ENCODE data around the gene SPO11. TPM values are rescaled to one million over a fixed set of nuclear protein-coding genes. Genes with fewer than 3 reads are reported as not detected.

The SPO11 gene
- total and polyA plus RNA-seq, 2 of the 8 experiments (the other 6 are each of a cell fraction or from before 2014, with no cell fraction given), result not detected

GRCh38 chr20:57313951-57314350 is 15.7 kb upstream of the SPO11 start:
- H3K4me2 ChIP-seq (ENCODE audit: insufficient read depth in 1 of 2, low read depth in 2 of 2, low read length in 2 of 2), result no peak overlapping the region
- H3K79me1 ChIP-seq (ENCODE audit: low read depth, low read length), result no peaks in the 10 kb centered on the region
- H2BK15ac ChIP-seq (ENCODE audit: low read length), result no peak overlapping the region
- no peaks in the 10 kb centered on the region for H3K4me1 ChIP-seq (replicated peaks in 1 of 4; ENCODE audit: control insufficient read depth in 3 of 4, insufficient read depth in 4 of 4, low read length in 3 of 4)
- no peaks in the 10 kb centered on the region; a peak in 2 of 7 replicates for H3K27me3 ChIP-seq (replicated peaks in 1 of 4; ENCODE audit: control insufficient read depth in 3 of 4, extremely low read depth in 1 of 4, insufficient read depth in 3 of 4, low read length in 3 of 4)
- H3K27ac ChIP-seq (ENCODE audit: low read depth, low read length), result no peak overlapping the region
- H3K14ac ChIP-seq (ENCODE audit: insufficient read length), result no peak overlapping the region
- ChIA-PET POLR2A (ENCODE audit: partially characterized antibody) (interaction anchor here (1.0 kb wide), 1 partner anchor 9 kb away, joined by 3 read pairs; no protein-coding TSS in a partner anchor), CTCF (ENCODE audit: partially characterized antibody) (interaction anchor here (0.9 to 1.5 kb wide), 4 partner anchors 9 to 52 kb away, joined by 3 to 5 read pairs (median 4); partner anchors contain the start of gene SPO11)
- no peaks in the 10 kb centered on the region for H3K36me3 ChIP-seq (ENCODE audit: control insufficient read depth in 2 of 4, insufficient read depth in 4 of 4, low read length in 3 of 4)
- H2BK20ac ChIP-seq (ENCODE audit: low read length), result no peak overlapping the region
- H3K4me3 ChIP-seq (ENCODE audit: extremely low read depth in 1 of 4, insufficient read depth in 2 of 4, low read depth in 3 of 4, low read length in 4 of 4), result no peak overlapping the region
- no peak overlapping the region for H3K18ac ChIP-seq (ENCODE audit: extremely low read depth, low read length)
- no peak overlapping the region for H3K9ac ChIP-seq (replicated peaks in 1 of 4; ENCODE audit: extremely low read depth in 1 of 4, low read depth in 3 of 4, low read length in 3 of 4)
- no peaks in the 10 kb centered on the region for H3K79me2 ChIP-seq (ENCODE audit: control insufficient read depth in 1 of 2, insufficient read depth in 2 of 2, low read length in 2 of 2)
- no peaks in the 10 kb centered on the region for H4K20me1 ChIP-seq (replicated peaks in 1 of 2; ENCODE audit: control insufficient read depth in 1 of 2, insufficient read depth in 2 of 2, low read length in 2 of 2)
- no peak overlapping the region for H3K56ac ChIP-seq (replicated peaks; ENCODE audit: insufficient read length, low read depth, low read length)
- no peak overlapping the region for H4K5ac ChIP-seq (ENCODE audit: insufficient read length, low read depth, low read length)
- no peak overlapping the region for H2AK5ac ChIP-seq (ENCODE audit: low read depth, low read length)
- 85% methylated on average over 5 of the region's 5 CpGs; no CpG with 5 or more reads in 1 of the 2 experiments for WGBS, 2 experiments (ENCODE audit: extremely low coverage in 1 of 2, insufficient coverage in 1 of 2, insufficient read length in 1 of 2, insufficient replicate concordance in 2 of 2, low coverage in 1 of 2, low lambda C conversion rate in 2 of 2, missing lambda C conversion rate in 1 of 2)
- FAIRE-seq (no peak), DNase-seq (ENCODE audit: low read depth in 1 of 2, low spot score in 2 of 2) (no peak)
- no peak overlapping the region for H2BK5ac ChIP-seq (ENCODE audit: low read depth, low read length)
- H4K8ac ChIP-seq (ENCODE audit: extremely low read depth, insufficient read depth, low read length), result no peak overlapping the region
- no peaks in the 10 kb centered on the region for H3K23me2 ChIP-seq (ENCODE audit: low read depth, low read length)
- no peak overlapping the region for H2BK120ac ChIP-seq (replicated peaks; ENCODE audit: low read depth, low read length)
- H2BK12ac ChIP-seq (ENCODE audit: low read depth, low read length), result no peak overlapping the region
- H3K4ac ChIP-seq (replicated peaks; ENCODE audit: insufficient read length, low read depth, low read length), result no peak overlapping the region
- no peak overlapping the region for H4K91ac ChIP-seq (replicated peaks; ENCODE audit: insufficient read length, low read length)
- H2AFZ ChIP-seq (ENCODE audit: low read length), result no peak overlapping the region
- H3K9me3 ChIP-seq (ENCODE audit: insufficient read depth in 2 of 2, low read depth in 1 of 2, low read length in 1 of 2), result no peaks in the 10 kb centered on the region
- H3K23ac ChIP-seq (ENCODE audit: insufficient read length), result no peak overlapping the region
- TF ChIP-seq RBBP5 (IDR thresholded peaks at IDR 0.05; ENCODE audit: borderline replicate concordance, low read depth, low read length), result no peak
- no peak for TF ChIP-seq RAD21 (IDR thresholded peaks at IDR 0.05 in 1 of 2, conservative IDR thresholded peaks at IDR 0.05 in 1 of 2; ENCODE audit: low read depth in 2 of 2, low read length in 2 of 2)
- no peak for TF ChIP-seq TAF1 (IDR thresholded peaks at IDR 0.05; ENCODE audit: low read depth, low read length)
- no peak for TF ChIP-seq POLR2AphosphoS5 (IDR thresholded peaks at IDR 0.05; ENCODE audit: low read depth, low read length)
- TF ChIP-seq RXRA (IDR thresholded peaks at IDR 0.05; ENCODE audit: insufficient read depth, low read depth, low read length), result no peak
- TF ChIP-seq RFX5 (IDR thresholded peaks at IDR 0.05; ENCODE audit: borderline replicate concordance, low read depth, low read length), result no peak
- no peak for TF ChIP-seq GTF2F1 (IDR thresholded peaks at IDR 0.05; ENCODE audit: borderline replicate concordance, low read depth, low read length)
- TF ChIP-seq CTBP2 (IDR thresholded peaks at IDR 0.05; ENCODE audit: borderline replicate concordance, insufficient read depth, insufficient read length, low read length), result no peak

Measured in H1 (cell line).